Loucy (cell line): ENCODE data around the gene MYO1H.

ENCODE experiments used
- H2AFZ ChIP-seq: fragments of 200-600 bp; sonication (generic); 2 replicates; pipeline ENCODE4 v1.6.0; 2016; ENCODE audit warnings: antibody characterized with exemption, mild to moderate bottlenecking, low read length, moderate library complexity
- H3F3A ChIP-seq: fragments of 200-600 bp; 2 replicates; pipeline ENCODE4 v1.6.0; 2016; ENCODE audit warnings: antibody characterized with exemption, low read depth, mild to moderate bottlenecking
- H3K27me3 ChIP-seq: fragments of 200-600 bp; sonication (generic); 2 replicates; pipeline ENCODE4 v1.6.1; 2014; ENCODE audit warnings: low read length, mild to moderate bottlenecking; ENCODE audit not compliant: insufficient read depth, poor library complexity, severe bottlenecking
- H3K36me3 ChIP-seq: fragments of 200-600 bp; sonication (generic); 2 replicates; pipeline ENCODE4 v1.6.1; 2016; ENCODE audit warnings: low read length; ENCODE audit not compliant: insufficient read depth
- H3K4me1 ChIP-seq: fragments of 200-600 bp; sonication (generic); 2 replicates; pipeline ENCODE4 v1.5.1; 2014; ENCODE audit warnings: low read length, mild to moderate bottlenecking; ENCODE audit not compliant: insufficient read depth, poor library complexity, severe bottlenecking
- H3K4me2 ChIP-seq: fragments of 200-600 bp; sonication (generic); 2 replicates; pipeline ENCODE4 v1.6.0; 2014; ENCODE audit warnings: antibody characterized with exemption, low read length, low read depth, mild to moderate bottlenecking; ENCODE audit not compliant: poor library complexity, severe bottlenecking
- H3K4me3 ChIP-seq: fragments of 200-600 bp; sonication (generic); 2 replicates; pipeline ENCODE4 v1.5.1; 2014; ENCODE audit warnings: low read length, mild to moderate bottlenecking, mixed read lengths; ENCODE audit not compliant: poor library complexity, severe bottlenecking
- H3K79me2 ChIP-seq: fragments of 200-600 bp; sonication (generic); 2 replicates; pipeline ENCODE4 v1.6.1; 2014; ENCODE audit warnings: low read length; ENCODE audit not compliant: insufficient read depth
- H3K9ac ChIP-seq: fragments of 200-600 bp; sonication (generic); 2 replicates; pipeline ENCODE4 v1.6.0; 2014; ENCODE audit warnings: mild to moderate bottlenecking, low read depth, low read length, moderate library complexity; ENCODE audit not compliant: poor library complexity, severe bottlenecking
- H3K9me2 ChIP-seq: fragments of 200-600 bp; sonication (generic); replicated peaks from 2 replicates; pipeline ENCODE4 v1.6.1; 2016; ENCODE audit warnings: low read depth, low read length, mixed read lengths
- H3K9me3 ChIP-seq: fragments of 200-600 bp; sonication (generic); 2 replicates; pipeline ENCODE4 v1.6.1; 2014; ENCODE audit warnings: mild to moderate bottlenecking, antibody characterized with exemption, low read length, low read depth; ENCODE audit not compliant: insufficient read depth
- H4K20me1 ChIP-seq: fragments of 200-600 bp; sonication (generic); 2 replicates; pipeline ENCODE4 v1.6.0; 2014; ENCODE audit warnings: antibody characterized with exemption, low read length, mild to moderate bottlenecking; ENCODE audit not compliant: insufficient read depth, poor library complexity, severe bottlenecking
- EZH2phosphoT487 ChIP-seq: fragments of 200-600 bp; IDR thresholded peaks from 2 replicates; pipeline ENCODE4 v1.6.1; 2018; ENCODE audit warnings: antibody characterized with exemption, mild to moderate bottlenecking, moderate library complexity, borderline replicate concordance
- TF ChIP-seq, protein P1 (sequence below): fragments of 200-600 bp; sonication (generic); conservative IDR thresholded peaks from 2 replicates; pipeline ENCODE4 v1.5.1; 2014; ENCODE audit warnings: mild to moderate bottlenecking, antibody characterized with exemption, low read length

The MYO1H gene

GRCh38 chr12:109461049-109461845 is 113.5 kb downstream of the MYO1H start:
- no peak overlapping the region for H2AFZ ChIP-seq
- peaks cover 48% of the 10 kb centered on the region; the same call in 1 of the 2 replicates for H3K36me3 ChIP-seq
- H3K4me2 ChIP-seq, result peak overlapping the region; percentile 19
- no peak overlapping the region for H3K9ac ChIP-seq
- H3K9me2 ChIP-seq, result no peaks in the 10 kb centered on the region
- H3K27me3 ChIP-seq, result no peaks in the 10 kb centered on the region
- H4K20me1 ChIP-seq, result peaks cover 17% of the 10 kb centered on the region
- peaks cover 37% of the 10 kb centered on the region; the same call in 1 of the 2 replicates for H3K79me2 ChIP-seq
- peaks cover 3% of the 10 kb centered on the region for H3K4me1 ChIP-seq
- TF ChIP-seq EZH2phosphoT487, result no peak
- TF ChIP-seq, protein P1, sequence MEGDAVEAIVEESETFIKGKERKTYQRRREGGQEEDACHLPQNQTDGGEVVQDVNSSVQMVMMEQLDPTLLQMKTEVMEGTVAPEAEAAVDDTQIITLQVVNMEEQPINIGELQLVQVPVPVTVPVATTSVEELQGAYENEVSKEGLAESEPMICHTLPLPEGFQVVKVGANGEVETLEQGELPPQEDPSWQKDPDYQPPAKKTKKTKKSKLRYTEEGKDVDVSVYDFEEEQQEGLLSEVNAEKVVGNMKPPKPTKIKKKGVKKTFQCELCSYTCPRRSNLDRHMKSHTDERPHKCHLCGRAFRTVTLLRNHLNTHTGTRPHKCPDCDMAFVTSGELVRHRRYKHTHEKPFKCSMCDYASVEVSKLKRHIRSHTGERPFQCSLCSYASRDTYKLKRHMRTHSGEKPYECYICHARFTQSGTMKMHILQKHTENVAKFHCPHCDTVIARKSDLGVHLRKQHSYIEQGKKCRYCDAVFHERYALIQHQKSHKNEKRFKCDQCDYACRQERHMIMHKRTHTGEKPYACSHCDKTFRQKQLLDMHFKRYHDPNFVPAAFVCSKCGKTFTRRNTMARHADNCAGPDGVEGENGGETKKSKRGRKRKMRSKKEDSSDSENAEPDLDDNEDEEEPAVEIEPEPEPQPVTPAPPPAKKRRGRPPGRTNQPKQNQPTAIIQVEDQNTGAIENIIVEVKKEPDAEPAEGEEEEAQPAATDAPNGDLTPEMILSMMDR, result no peak
- H3F3A ChIP-seq, result no peaks in the 10 kb centered on the region
- no peak overlapping the region for H3K4me3 ChIP-seq
- no peaks in the 10 kb centered on the region for H3K9me3 ChIP-seq

- H3K27me3 ChIP-seq, result no peaks in the 10 kb centered on the region
- H3K79me2 ChIP-seq, result peaks cover 39% of the 10 kb centered on the region; the same call in 1 of the 2 replicates
- peaks cover 3% of the 10 kb centered on the region for H3K4me1 ChIP-seq
- no peak overlapping the region for H3K9ac ChIP-seq
- no peak overlapping the region for H3K4me2 ChIP-seq
- no peak overlapping the region for H2AFZ ChIP-seq
- no peaks in the 10 kb centered on the region for H3K9me3 ChIP-seq
- TF ChIP-seq, protein P1, result no peak
- no peak for TF ChIP-seq EZH2phosphoT487
- H3K36me3 ChIP-seq, result peaks cover 48% of the 10 kb centered on the region; the same call in 1 of the 2 replicates
- H3F3A ChIP-seq, result no peaks in the 10 kb centered on the region
- H3K9me2 ChIP-seq, result no peaks in the 10 kb centered on the region
- H4K20me1 ChIP-seq, result peaks cover 19% of the 10 kb centered on the region
- no peak overlapping the region for H3K4me3 ChIP-seq
Observed at GRCh38 chr12:109461846-109462756, 114.4 kb downstream of the MYO1H start.

- Histone ChIP-seq H3K9me3 (no peaks in the 10 kb centered on the region), H3K4me1 (peaks cover 3% of the 10 kb centered on the region), H2AFZ (no peak overlapping the region), H3K4me3 (no peak overlapping the region), H3K27me3 (no peaks in the 10 kb centered on the region), H3K36me3 (peaks cover 46% of the 10 kb centered on the region; the same call in 1 of the 2 replicates), H3K4me2 (no peak overlapping the region), H3F3A (no peaks in the 10 kb centered on the region), H4K20me1 (peaks cover 19% of the 10 kb centered on the region), H3K9ac (no peak overlapping the region), H3K79me2 (peaks cover 39% of the 10 kb centered on the region; the same call in 1 of the 2 replicates), H3K9me2 (no peaks in the 10 kb centered on the region)
- no peak for TF ChIP-seq EZH2phosphoT487
- TF ChIP-seq, protein P1, result no peak
Observed at GRCh38 chr12:109462868-109463692, 115.4 kb downstream of the MYO1H start.
